Erythroblast (primary cell): ENCODE data around the gene ARID3B.

ENCODE experiments used
- GATA1 ChIP-seq: IDR thresholded peaks from 2 replicates; pipeline ENCODE4 v1.6.1; 2011; ENCODE audit warnings: low read depth, mild to moderate bottlenecking, control low read depth, low read length, moderate library complexity
- POLR2A ChIP-seq: IDR thresholded peaks from 2 replicates; pipeline ENCODE4 v1.6.1; 2011; ENCODE audit warnings: mild to moderate bottlenecking, low read length

- TF ChIP-seq POLR2A: no peak
- no peak for TF ChIP-seq GATA1
Measured at GRCh38 chr15:74519311-74519710, 21.7 kb upstream of the ARID3B start.
